ENCODE data around the gene KSR2.
A peak's percentile ranks its signal among the peaks of the same experiment; 100 is the strongest.
"Not testable (repeated sequence)": the region's sequence is repeated elsewhere in the genome, so short reads cannot be mapped to it uniquely, and the experiment has no call there.

Gene KSR2

GRCh38 chr12:117968826-117969659 lies at the start of gene KSR2:
Gene KSR2 (minus strand): TSS chr12:117968990. CDS start chr12:117968255, 735 bp downstream.
- DNase-seq (ENCODE audit: low read depth in 2 of 3, low spot score in 1 of 3): peak; percentile 44 to 45 (median 45)

- DNase-seq (ENCODE audit: low read depth in 2 of 3, low spot score in 1 of 3): no peak
Observed at GRCh38 chr12:118017926-118018325, 49.1 kb upstream of the KSR2 start.

- peak; percentile 96 to 97 (median 97) for DNase-seq (ENCODE audit: low read depth in 2 of 3, low spot score in 1 of 3)
Observed at GRCh38 chr12:118016424-118017264, 47.9 kb upstream of the KSR2 start, which contains the start of gene RFC5. Gene RFC5 (plus strand): TSS chr12:118016703. CDS start chr12:118016828, 125 bp downstream.

DNA sequence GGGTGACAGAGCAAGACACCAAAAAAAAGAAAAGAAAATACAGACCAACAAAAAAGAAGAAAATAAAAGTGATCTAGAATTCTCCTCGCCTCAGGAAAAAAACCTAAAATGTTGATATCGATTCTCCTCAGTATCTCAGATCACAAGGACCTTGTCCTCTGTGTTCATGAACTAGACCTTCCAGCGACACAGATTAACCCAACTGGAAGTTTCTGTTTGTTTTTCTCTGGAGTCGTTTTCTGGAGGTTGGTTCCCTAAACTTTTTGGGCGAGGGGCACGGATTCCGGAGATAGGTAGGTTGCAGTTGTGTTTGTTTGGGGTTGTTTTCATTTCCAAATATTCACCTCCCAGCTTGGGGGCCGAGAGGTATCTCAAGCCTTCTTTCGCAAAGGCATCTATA lies 47.2 kb upstream of the KSR2 start:
- no peak for DNase-seq (ENCODE audit: low read depth in 2 of 3, low spot score in 1 of 3)

- DNase-seq (ENCODE audit: low read depth in 2 of 3, low spot score in 1 of 3): no peak
Observed at GRCh38 chr12:118015306-118015705, 46.5 kb upstream of the KSR2 start.

DNA sequence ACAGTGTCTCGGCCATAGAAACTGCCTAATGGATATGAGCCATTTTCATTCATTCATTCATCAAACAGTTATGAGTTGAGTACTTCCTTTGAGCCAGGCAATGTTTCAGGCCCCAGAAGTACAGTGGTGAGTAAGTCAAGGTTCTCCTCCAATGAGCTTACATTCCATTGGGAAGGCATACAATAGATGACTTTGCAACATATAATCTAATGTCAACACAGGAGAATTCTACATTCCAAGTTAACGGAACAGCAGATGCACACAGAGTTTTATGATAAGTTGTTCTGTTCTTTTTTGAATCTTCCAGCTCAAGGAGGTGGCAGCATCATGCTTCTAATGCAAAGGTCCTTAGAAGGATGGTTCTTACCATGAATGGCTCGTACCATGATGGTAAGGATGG lies 44.5 kb upstream of the KSR2 start:
- no peak for DNase-seq (ENCODE audit: low read depth in 2 of 3, low spot score in 1 of 3)

- no peak for DNase-seq (ENCODE audit: low read depth in 2 of 3, low spot score in 1 of 3)
Observed at GRCh38 chr12:118011961-118012360, 43.2 kb upstream of the KSR2 start.

GRCh38 chr12:118011377-118011776 lies 42.6 kb upstream of the KSR2 start:
- DNase-seq (ENCODE audit: low read depth in 2 of 3, low spot score in 1 of 3): no peak

GRCh38 chr12:118010903-118011302 lies 42.1 kb upstream of the KSR2 start:
- DNase-seq (ENCODE audit: low read depth in 2 of 3, low spot score in 1 of 3): no peak

- not testable (repeated sequence) for DNase-seq (ENCODE audit: low read depth in 2 of 3, low spot score in 1 of 3)
Observed at GRCh38 chr12:117999806-118000205, 31.0 kb upstream of the KSR2 start.

DNA sequence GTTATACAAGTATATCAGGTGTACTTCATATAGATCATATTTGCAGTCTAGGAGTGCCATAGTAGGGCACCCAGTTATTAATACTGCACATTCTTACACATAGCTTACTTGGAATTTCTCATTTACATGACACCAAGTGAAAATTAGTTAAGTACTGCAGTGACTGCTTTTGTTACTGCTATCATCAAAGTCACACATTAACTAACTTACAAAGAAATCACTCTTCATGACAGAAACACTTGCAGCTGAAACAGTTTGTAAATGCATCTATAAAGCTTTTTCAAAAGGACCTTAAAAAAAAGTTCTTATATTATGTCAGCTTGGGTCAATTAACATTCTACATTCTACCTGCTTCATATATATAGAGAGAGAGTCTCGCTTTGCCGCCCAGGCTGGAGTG lies 29.9 kb upstream of the KSR2 start:
- DNase-seq (ENCODE audit: low read depth in 2 of 3, low spot score in 1 of 3): no peak

- no peak for DNase-seq (ENCODE audit: low read depth in 2 of 3, low spot score in 1 of 3)
Observed at GRCh38 chr12:117994551-117995438, 26.0 kb upstream of the KSR2 start.

DNA sequence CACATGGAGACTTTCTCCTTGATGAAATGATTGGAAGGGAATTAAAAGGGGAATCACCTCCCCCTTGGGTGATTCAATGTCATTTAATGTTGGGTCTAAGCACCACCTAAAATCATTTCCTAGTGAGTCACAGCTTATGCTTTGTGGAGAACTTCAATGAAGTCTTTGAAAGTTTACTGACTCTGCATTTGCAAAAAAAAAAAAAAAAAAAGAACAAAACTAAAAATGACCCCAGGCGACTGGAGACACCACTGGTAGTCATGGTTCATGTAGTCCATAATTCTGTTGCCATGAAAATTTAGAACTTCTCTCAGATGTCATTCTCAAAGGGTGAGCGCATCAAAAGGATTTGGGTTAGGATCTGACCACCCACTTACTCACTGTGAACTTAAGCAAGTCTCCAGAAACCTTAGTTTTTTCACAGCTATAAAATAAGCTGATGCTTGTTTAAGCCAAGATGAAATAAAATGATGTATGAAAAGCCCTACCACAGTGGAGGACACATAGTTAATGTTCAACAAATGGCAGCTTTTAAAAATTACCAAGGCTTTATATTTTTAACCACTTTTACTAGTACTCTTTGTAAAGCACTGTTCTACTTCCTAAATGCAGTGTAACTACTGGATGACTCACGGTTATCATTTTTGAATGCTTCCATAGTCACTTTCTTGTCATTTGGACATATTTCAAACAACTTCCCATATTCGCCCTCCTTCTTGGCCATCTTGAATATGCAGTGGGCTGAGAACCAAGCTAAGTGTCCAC lies 18.1 kb upstream of the KSR2 start:
- no peak for DNase-seq (ENCODE audit: low read depth in 2 of 3, low spot score in 1 of 3)

GRCh38 chr12:117985182-117985581 lies 16.4 kb upstream of the KSR2 start:
- DNase-seq (ENCODE audit: low read depth in 2 of 3, low spot score in 1 of 3): no peak

GRCh38 chr12:117981267-117981666 lies 12.5 kb upstream of the KSR2 start:
- DNase-seq (ENCODE audit: low read depth in 2 of 3, low spot score in 1 of 3): no peak

DNA sequence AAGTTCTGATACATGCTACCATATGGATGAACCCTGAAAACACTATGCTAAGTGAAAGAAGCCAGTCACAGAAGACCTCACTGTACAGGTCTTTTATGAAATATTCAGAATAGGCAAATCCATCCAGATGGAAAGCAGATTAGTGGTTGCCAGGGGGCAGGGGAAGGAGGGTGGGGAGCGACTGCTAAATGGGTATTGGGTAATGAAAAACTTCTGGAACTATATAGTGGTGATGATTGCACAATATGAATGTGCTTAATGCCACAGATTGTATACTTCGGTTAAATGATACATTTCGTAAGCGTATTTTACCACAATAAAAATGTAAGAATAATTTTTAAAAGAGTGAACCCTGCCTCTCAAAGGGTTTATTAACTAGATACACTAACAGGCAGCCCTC lies 11.8 kb upstream of the KSR2 start:
- no peak for DNase-seq (ENCODE audit: low read depth in 2 of 3, low spot score in 1 of 3)

GRCh38 chr12:117977373-117977772 lies 8.6 kb upstream of the KSR2 start:
- DNase-seq (ENCODE audit: low read depth in 2 of 3, low spot score in 1 of 3): no peak

GRCh38 chr12:117975006-117975405 lies 6.2 kb upstream of the KSR2 start:
- DNase-seq (ENCODE audit: low read depth in 2 of 3, low spot score in 1 of 3): no peak

DNA sequence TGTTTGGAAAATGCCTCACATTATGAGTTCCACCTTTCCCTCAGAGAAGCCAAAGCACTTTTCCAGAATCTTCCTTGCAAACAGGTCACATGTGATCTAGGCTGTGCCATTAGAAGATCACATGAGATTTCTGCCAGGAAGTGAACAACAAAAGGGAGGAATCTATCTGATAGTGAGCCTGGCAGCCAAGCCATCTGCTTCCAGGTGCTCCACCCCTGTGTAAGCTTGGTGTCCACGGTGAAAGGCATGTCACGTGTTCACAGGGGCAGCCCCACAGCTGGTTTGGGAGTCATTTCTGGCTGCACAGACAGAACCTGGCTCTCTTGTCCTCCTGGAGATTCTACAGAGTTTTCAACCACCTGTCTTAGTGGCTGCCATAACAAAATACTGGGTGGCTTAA lies 3.5 kb upstream of the KSR2 start:
- DNase-seq (ENCODE audit: low read depth in 2 of 3, low spot score in 1 of 3): no peak

DNA sequence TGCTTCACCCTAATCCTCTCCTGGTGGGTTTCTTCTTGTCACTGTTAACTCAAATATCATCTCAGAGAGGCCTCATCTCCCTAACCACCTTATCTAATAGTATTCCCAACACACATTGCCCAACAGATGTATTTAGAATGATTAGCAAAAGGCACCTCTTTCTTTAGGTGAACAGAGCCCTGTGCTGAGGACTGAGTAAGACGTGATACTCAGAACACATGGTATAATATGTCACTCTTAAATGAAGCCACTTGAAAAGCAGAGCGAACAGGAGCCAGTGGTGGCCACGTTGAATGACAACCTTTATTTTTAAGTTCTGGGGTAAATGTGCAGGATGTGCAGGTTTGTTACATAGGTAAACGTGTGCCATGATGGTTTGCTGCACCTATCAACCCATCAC lies 1.5 kb upstream of the KSR2 start:
- no peak for DNase-seq (ENCODE audit: low read depth in 2 of 3, low spot score in 1 of 3)
